ENCODE results near the gene XRCC5. TPM values are rescaled to one million over a fixed set of nuclear protein-coding genes. Genes with fewer than 3 reads are reported as not detected.

The XRCC5 gene
- polyA plus RNA-seq, 1 donor (not counting 4 experiments of a cell fraction or from before 2014, with no cell fraction given): 521 TPM

DNA sequence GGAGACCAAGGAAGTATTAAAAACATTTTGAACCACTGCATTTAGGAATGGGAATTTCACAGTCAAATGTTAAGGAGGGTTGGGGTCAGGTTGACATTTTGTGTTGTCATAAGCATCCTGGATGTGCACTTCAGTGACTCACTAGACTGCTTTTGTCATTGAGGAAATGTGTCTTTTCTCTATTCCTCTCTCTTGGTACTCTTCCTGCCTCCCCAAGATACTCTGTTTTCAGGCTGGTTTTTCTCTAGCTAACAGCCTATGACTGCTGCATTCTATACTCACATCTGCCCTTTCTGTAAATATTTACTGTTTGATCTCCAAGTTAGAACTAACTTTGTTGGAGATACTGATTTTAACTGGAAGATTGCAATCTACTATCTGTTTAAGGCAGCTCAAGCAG, 23.4 kb downstream of the XRCC5 start:
- Histone ChIP-seq H3K9me1 (ENCODE audit: control insufficient read depth, extremely low read depth, insufficient read depth, low read length) (no peaks in the 10 kb centered on the region), H4K20me1 (ENCODE audit: control insufficient read depth, extremely low read depth, insufficient read depth, low read length) (peaks cover 3% of the 10 kb centered on the region), H3K9ac (ENCODE audit: control insufficient read depth, extremely low read depth, insufficient read depth, low read length) (no peak overlapping the region), H3K27me3 (ENCODE audit: control insufficient read depth, extremely low read depth, insufficient read depth, low read length) (no peaks in the 10 kb centered on the region), H3K4me2 (ENCODE audit: control insufficient read depth, extremely low read depth, insufficient read depth, low read depth, low read length) (no peak overlapping the region), H3K79me2 (ENCODE audit: control insufficient read depth, insufficient read depth, low read length) (peaks cover 23% of the 10 kb centered on the region), H3K4me3 (ENCODE audit: control insufficient read depth in 2 of 3, extremely low read depth in 1 of 3, insufficient read depth in 2 of 3, low read depth in 1 of 3, low read length in 3 of 3) (no peak overlapping the region), H2AFZ (ENCODE audit: control insufficient read depth, low read length) (no peak overlapping the region), H3K27ac (ENCODE audit: control insufficient read depth, insufficient read depth, low read length) (no peak overlapping the region), H3K4me1 (ENCODE audit: control insufficient read depth, extremely low read depth, insufficient read depth, low read length) (no peaks in the 10 kb centered on the region), H3K36me3 (ENCODE audit: control insufficient read depth in 2 of 2, extremely low read depth in 1 of 2, insufficient read depth in 2 of 2, low read length in 2 of 2) (peaks cover 26 to 39% of the 10 kb centered on the region in 2 experiments), H3K9me3 (ENCODE audit: control insufficient read depth, low read depth, low read length) (no peaks in the 10 kb centered on the region)
- DNase-seq (ENCODE audit: low read depth, low spot score): no peak
- FAIRE-seq: no peak
- TF ChIP-seq, protein P1, sequence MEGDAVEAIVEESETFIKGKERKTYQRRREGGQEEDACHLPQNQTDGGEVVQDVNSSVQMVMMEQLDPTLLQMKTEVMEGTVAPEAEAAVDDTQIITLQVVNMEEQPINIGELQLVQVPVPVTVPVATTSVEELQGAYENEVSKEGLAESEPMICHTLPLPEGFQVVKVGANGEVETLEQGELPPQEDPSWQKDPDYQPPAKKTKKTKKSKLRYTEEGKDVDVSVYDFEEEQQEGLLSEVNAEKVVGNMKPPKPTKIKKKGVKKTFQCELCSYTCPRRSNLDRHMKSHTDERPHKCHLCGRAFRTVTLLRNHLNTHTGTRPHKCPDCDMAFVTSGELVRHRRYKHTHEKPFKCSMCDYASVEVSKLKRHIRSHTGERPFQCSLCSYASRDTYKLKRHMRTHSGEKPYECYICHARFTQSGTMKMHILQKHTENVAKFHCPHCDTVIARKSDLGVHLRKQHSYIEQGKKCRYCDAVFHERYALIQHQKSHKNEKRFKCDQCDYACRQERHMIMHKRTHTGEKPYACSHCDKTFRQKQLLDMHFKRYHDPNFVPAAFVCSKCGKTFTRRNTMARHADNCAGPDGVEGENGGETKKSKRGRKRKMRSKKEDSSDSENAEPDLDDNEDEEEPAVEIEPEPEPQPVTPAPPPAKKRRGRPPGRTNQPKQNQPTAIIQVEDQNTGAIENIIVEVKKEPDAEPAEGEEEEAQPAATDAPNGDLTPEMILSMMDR (optimal IDR thresholded peaks at IDR 0.05 in 1 of 3, IDR thresholded peaks at IDR 0.05 in 1 of 3, conservative IDR thresholded peaks at IDR 0.05 in 1 of 3; ENCODE audit: extremely low read depth in 1 of 3, insufficient read depth in 2 of 3, low read length in 3 of 3): no peak
- no peak for TF ChIP-seq EZH2 (IDR thresholded peaks at IDR 0.05; ENCODE audit: low read length)
- dilution Hi-C loops (cut with MboI; ENCODE audit: extremely low pct_ligation_motif_present, low sequenced_read_pairs): no loop called here

DNA sequence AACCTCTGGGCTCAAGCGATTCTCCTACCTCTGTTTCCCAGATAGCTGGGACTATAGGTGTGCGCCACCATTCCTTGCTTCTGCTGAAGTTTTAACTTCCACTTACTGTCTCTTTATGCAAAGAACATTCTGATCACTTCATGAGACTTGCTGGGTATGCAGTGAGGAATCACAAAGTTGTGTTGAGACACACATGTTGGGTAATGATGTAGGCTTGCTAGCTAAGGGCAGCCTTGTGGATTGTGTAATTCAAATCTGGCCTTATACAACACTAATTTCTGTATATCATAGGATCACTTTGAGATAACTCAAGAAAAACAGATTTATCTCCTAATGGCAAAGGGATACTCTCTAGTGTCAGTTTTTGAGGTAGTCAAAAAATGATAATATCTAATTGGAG, 24.2 kb downstream of the XRCC5 start:
- Histone ChIP-seq H3K4me3 (ENCODE audit: control insufficient read depth in 2 of 3, extremely low read depth in 1 of 3, insufficient read depth in 2 of 3, low read depth in 1 of 3, low read length in 3 of 3) (no peak overlapping the region), H3K36me3 (ENCODE audit: control insufficient read depth in 2 of 2, extremely low read depth in 1 of 2, insufficient read depth in 2 of 2, low read length in 2 of 2) (peaks cover 29 to 38% of the 10 kb centered on the region in 2 experiments), H3K27ac (ENCODE audit: control insufficient read depth, insufficient read depth, low read length) (no peak overlapping the region), H3K9ac (ENCODE audit: control insufficient read depth, extremely low read depth, insufficient read depth, low read length) (no peak overlapping the region), H4K20me1 (ENCODE audit: control insufficient read depth, extremely low read depth, insufficient read depth, low read length) (peaks cover 3% of the 10 kb centered on the region), H3K4me1 (ENCODE audit: control insufficient read depth, extremely low read depth, insufficient read depth, low read length) (no peaks in the 10 kb centered on the region), H3K79me2 (ENCODE audit: control insufficient read depth, insufficient read depth, low read length) (peaks cover 21% of the 10 kb centered on the region), H2AFZ (ENCODE audit: control insufficient read depth, low read length) (no peak overlapping the region), H3K9me1 (ENCODE audit: control insufficient read depth, extremely low read depth, insufficient read depth, low read length) (no peaks in the 10 kb centered on the region), H3K4me2 (ENCODE audit: control insufficient read depth, extremely low read depth, insufficient read depth, low read depth, low read length) (no peak overlapping the region), H3K27me3 (ENCODE audit: control insufficient read depth, extremely low read depth, insufficient read depth, low read length) (no peaks in the 10 kb centered on the region), H3K9me3 (ENCODE audit: control insufficient read depth, low read depth, low read length) (no peaks in the 10 kb centered on the region)
- no peak for FAIRE-seq
- dilution Hi-C loops (cut with MboI; ENCODE audit: extremely low pct_ligation_motif_present, low sequenced_read_pairs): no loop called here
- TF ChIP-seq, protein P1 (optimal IDR thresholded peaks at IDR 0.05 in 1 of 3, IDR thresholded peaks at IDR 0.05 in 1 of 3, conservative IDR thresholded peaks at IDR 0.05 in 1 of 3; ENCODE audit: extremely low read depth in 1 of 3, insufficient read depth in 2 of 3, low read length in 3 of 3): no peak
- no peak for TF ChIP-seq EZH2 (IDR thresholded peaks at IDR 0.05; ENCODE audit: low read length)
- no peak for DNase-seq (ENCODE audit: low read depth, low spot score)
